Esophagus squamous epithelium (tissue), 5 donors: ENCODE measurements around the gene GUCY1A1. TPM values are rescaled to one million over a fixed set of nuclear protein-coding genes. Genes with fewer than 3 reads are reported as not detected.

Experiments used
- DNase-seq: peaks from one replicate; lab custom pipeline; 2025; lab: John Stamatoyannopoulos, UW
- H3K27ac ChIP-seq, 4 donors: fragments of 200-600 bp; sonication (generic); one replicate each; pipeline ENCODE4 v1.5.1; 2016 to 2019; ENCODE audit warnings: mild to moderate bottlenecking in 1 of 4
- H3K27me3 ChIP-seq, 4 donors: fragments of 200-600 bp; sonication (generic); 1 replicate in 3 of 4; 2 replicates in 1 of 4; pipeline versions ENCODE4 v1.5.1 to v1.6.0; 2017 to 2021; ENCODE audit warnings: antibody characterized with exemption in 1 of 4
- H3K36me3 ChIP-seq, 3 donors: fragments of 200-600 bp; sonication (generic); one replicate each; pipeline ENCODE4 v1.5.1; 2016 to 2019
- H3K4me1 ChIP-seq, 3 donors: fragments of 200-600 bp; sonication (generic); one replicate each; pipeline ENCODE4 v1.5.1; 2017 to 2019
- H3K4me3 ChIP-seq, 4 donors: fragments of 200-600 bp; sonication (generic); 1 replicate in 3 of 4; 2 replicates in 1 of 4; pipeline ENCODE4 v1.5.1; 2016 to 2019; ENCODE audit warnings: mild to moderate bottlenecking in 2 of 4, moderate library complexity in 1 of 4
- H3K9me3 ChIP-seq, 3 donors: fragments of 200-600 bp; sonication (generic); one replicate each; pipeline ENCODE4 v1.5.1; 2016 to 2019
- POLR2A ChIP-seq, 4 donors: fragments of 450-650 bp; IDR thresholded peaks; one replicate each; pipeline ENCODE4 v1.6.1; 2017; ENCODE audit warnings: antibody characterized with exemption in 4 of 4, mild to moderate bottlenecking in 4 of 4, moderate library complexity in 3 of 4
- WGBS, 2 donors: methylation state at CpG; one replicate each; pipeline ENCODE4 v1.1.5; 2018; 5-methylcytosine and 5-hydroxymethylcytosine counted together
- intact Hi-C: fragments of 100-400 bp; cut with DNase I; formaldehyde crosslinking; loops from one replicate; pipeline ENCODE4 v1.15.0; 2022
- total RNA-seq, 4 donors: library from RNA; depleted of rRNA; stranded (reverse); fragments of >200 nt; gene quantifications; one replicate each; pipeline ENCODE4 v1.1.0, GENCODE V29; 2016
- TF ChIP-seq, protein P1 (sequence below), 6 experiments: fragments of 450-650 bp in 4 of 6; fragments of 200-600 bp in 2 of 6; sonication (generic) in 2 of 6; IDR thresholded peaks; one replicate each; pipeline ENCODE4 v1.5.1; 2016 to 2019; ENCODE audit warnings: antibody characterized with exemption in 6 of 6, mild to moderate bottlenecking in 4 of 6, moderate library complexity in 4 of 6
- donor health status: DM: yes; HTN: yes; CAD: no.

GUCY1A1 gene
- total RNA-seq, 4 donors from 2014 or later = 0.45 to 8.6 (median 5.1) TPM

- DNase-seq = no peak
- intact Hi-C loops = no loop called here
- no peaks in the 10 kb centered on the region for H3K36me3 ChIP-seq
- WGBS, 2 donors = 76 to 85% methylated on average over 1 of the region's 1 CpG
- H3K4me1 ChIP-seq = peaks cover 0 to 6% (median 0%) of the 10 kb centered on the region in 3 donors
- TF ChIP-seq, protein P1, sequence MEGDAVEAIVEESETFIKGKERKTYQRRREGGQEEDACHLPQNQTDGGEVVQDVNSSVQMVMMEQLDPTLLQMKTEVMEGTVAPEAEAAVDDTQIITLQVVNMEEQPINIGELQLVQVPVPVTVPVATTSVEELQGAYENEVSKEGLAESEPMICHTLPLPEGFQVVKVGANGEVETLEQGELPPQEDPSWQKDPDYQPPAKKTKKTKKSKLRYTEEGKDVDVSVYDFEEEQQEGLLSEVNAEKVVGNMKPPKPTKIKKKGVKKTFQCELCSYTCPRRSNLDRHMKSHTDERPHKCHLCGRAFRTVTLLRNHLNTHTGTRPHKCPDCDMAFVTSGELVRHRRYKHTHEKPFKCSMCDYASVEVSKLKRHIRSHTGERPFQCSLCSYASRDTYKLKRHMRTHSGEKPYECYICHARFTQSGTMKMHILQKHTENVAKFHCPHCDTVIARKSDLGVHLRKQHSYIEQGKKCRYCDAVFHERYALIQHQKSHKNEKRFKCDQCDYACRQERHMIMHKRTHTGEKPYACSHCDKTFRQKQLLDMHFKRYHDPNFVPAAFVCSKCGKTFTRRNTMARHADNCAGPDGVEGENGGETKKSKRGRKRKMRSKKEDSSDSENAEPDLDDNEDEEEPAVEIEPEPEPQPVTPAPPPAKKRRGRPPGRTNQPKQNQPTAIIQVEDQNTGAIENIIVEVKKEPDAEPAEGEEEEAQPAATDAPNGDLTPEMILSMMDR (IDR thresholded peaks at IDR 0.05) = no peak
- no peak for TF ChIP-seq POLR2A (IDR thresholded peaks at IDR 0.05)
- no peaks in the 10 kb centered on the region for H3K27me3 ChIP-seq
- no peak overlapping the region for H3K27ac ChIP-seq
- no peak overlapping the region for H3K4me3 ChIP-seq
- H3K9me3 ChIP-seq = no peaks in the 10 kb centered on the region
These were observed 25.7 kb downstream of the GUCY1A1 start for GRCh38 chr4:155692361-155692760.

DNA sequence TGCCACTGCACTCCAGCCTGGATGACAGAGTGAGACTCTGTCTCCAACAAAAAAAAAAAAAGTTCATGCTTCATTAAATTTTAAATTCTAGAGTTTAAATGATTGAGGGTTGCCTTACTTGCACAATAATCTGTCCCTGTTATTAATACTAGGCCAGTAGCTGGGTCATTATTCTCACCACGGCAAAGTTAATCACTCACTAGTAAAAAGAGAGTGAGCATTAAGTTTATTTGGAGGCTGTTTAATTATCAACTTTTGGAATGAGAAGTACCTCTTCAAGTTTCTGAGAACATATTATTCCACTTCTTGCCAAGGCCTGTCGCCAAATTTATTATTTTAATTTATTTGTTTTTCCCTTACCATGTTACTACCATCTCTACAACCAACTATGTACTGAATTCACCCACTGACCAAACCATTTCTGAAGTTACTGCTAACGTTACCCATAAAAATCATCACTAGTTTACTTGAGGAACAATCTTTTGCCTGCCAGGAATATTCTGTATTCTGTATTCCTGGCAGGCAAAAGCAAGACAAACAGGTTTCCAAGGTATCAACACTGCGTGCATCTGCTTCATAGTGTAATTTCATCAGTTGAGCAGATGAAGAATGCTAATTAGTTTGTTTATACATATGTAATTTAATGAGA, 26.5 kb downstream of the GUCY1A1 start:
- intact Hi-C loops = no loop called here
- no peak overlapping the region for H3K27ac ChIP-seq
- 45% methylated on average over 4 of the region's 4 CpGs for WGBS, 2 donors
- DNase-seq = no peak
- H3K9me3 ChIP-seq = no peaks in the 10 kb centered on the region
- no peaks in the 10 kb centered on the region for H3K36me3 ChIP-seq
- no peak for TF ChIP-seq POLR2A (IDR thresholded peaks at IDR 0.05)
- TF ChIP-seq, protein P1 (IDR thresholded peaks at IDR 0.05) = no peak
- no peaks in the 10 kb centered on the region for H3K27me3 ChIP-seq
- H3K4me1 ChIP-seq = peaks cover 0 to 6% (median 0%) of the 10 kb centered on the region in 3 donors
- H3K4me3 ChIP-seq = no peak overlapping the region

- 61 to 76% methylated on average over 2 of the region's 2 CpGs for WGBS, 2 donors
- peaks cover 0 to 6% (median 0%) of the 10 kb centered on the region in 3 donors for H3K4me1 ChIP-seq
- no peaks in the 10 kb centered on the region for H3K27me3 ChIP-seq
- no peak for DNase-seq
- no peaks in the 10 kb centered on the region for H3K36me3 ChIP-seq
- H3K27ac ChIP-seq = no peak overlapping the region
- intact Hi-C loops = no loop called here
- no peak overlapping the region for H3K4me3 ChIP-seq
- no peaks in the 10 kb centered on the region for H3K9me3 ChIP-seq
- no peak for TF ChIP-seq POLR2A (IDR thresholded peaks at IDR 0.05)
- TF ChIP-seq, protein P1 (IDR thresholded peaks at IDR 0.05) = no peak
These were observed 27.6 kb downstream of the GUCY1A1 start for GRCh38 chr4:155694100-155694785.

- Histone ChIP-seq H3K27ac (no peak overlapping the region), H3K4me1 (peaks cover 0 to 6% (median 0%) of the 10 kb centered on the region in 3 donors), H3K36me3 (no peaks in the 10 kb centered on the region), H3K4me3 (no peak overlapping the region), H3K27me3 (no peaks in the 10 kb centered on the region), H3K9me3 (no peaks in the 10 kb centered on the region)
- TF ChIP-seq POLR2A (IDR thresholded peaks at IDR 0.05) = no peak
- TF ChIP-seq, protein P1 (IDR thresholded peaks at IDR 0.05) = no peak
- 46 to 50% methylated on average over 1 of the region's 1 CpG for WGBS, 2 donors
- DNase-seq = no peak
- intact Hi-C loops = no loop called here
These were observed 29.6 kb downstream of the GUCY1A1 start for GRCh38 chr4:155696226-155696625.

DNA sequence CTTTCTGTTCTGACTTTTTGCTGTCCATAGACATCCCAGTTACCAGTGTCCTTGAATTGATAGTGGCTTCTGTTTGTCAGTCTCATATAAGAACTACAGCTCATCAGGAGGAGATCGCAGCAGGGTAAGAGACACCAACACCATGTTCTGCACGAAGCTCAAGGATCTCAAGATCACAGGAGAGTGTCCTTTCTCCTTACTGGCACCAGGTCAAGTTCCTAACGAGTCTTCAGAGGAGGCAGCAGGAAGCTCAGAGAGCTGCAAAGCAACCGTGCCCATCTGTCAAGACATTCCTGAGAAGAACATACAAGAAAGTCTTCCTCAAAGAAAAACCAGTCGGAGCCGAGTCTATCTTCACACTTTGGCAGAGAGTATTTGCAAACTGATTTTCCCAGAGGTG, 30.1 kb downstream of the GUCY1A1 start:
- peaks cover 0 to 6% (median 0%) of the 10 kb centered on the region in 3 donors for H3K4me1 ChIP-seq
- no peak overlapping the region for H3K27ac ChIP-seq
- TF ChIP-seq, protein P1 (IDR thresholded peaks at IDR 0.05) = no peak
- no peak for TF ChIP-seq POLR2A (IDR thresholded peaks at IDR 0.05)
- H3K9me3 ChIP-seq = no peaks in the 10 kb centered on the region
- no peak for DNase-seq
- no peaks in the 10 kb centered on the region for H3K36me3 ChIP-seq
- no peaks in the 10 kb centered on the region for H3K27me3 ChIP-seq
- intact Hi-C loops = no loop called here
- no peak overlapping the region for H3K4me3 ChIP-seq
- 38 to 63% methylated on average over 5 to 6 of the region's 6 CpGs for WGBS, 2 donors
